ENCODE results near the gene JPT2.

- TF ChIP-seq CTCF (conservative IDR thresholded peaks at IDR 0.05; ENCODE audit: low read depth, low read length), result no peak
- TF ChIP-seq EZH2 (IDR thresholded peaks at IDR 0.05; ENCODE audit: borderline replicate concordance, low read depth, low read length, poor library complexity, severe bottlenecking), result no peak
Observed at GRCh38 chr16:1691956-1692355, 13.9 kb downstream of the JPT2 start.

Data from A673 (cell line).